NOMO-1 treated with dmso at 0.1 percent for 144 hours (cell line): ENCODE measurements around the gene TP53I3.
A peak's percentile ranks its signal among the peaks of the same experiment; 100 is the strongest.
"Not testable (repeated sequence)": the region's sequence is repeated elsewhere in the genome, so short reads cannot be mapped to it uniquely, and the experiment has no call there.

Experiments used
- DNase-seq: peaks from one replicate; lab custom pipeline; 2025; ENCODE audit not compliant: unreplicated experiment; lab: John Stamatoyannopoulos, UW

TP53I3 gene

GRCh38 chr2:24084386-24085199 is at the start of gene TP53I3:
TSS of gene TP53I3 (minus strand) at chr2:24084834. CDS start at chr2:24084326, 508 bp downstream.
- DNase-seq = no peak

DNA sequence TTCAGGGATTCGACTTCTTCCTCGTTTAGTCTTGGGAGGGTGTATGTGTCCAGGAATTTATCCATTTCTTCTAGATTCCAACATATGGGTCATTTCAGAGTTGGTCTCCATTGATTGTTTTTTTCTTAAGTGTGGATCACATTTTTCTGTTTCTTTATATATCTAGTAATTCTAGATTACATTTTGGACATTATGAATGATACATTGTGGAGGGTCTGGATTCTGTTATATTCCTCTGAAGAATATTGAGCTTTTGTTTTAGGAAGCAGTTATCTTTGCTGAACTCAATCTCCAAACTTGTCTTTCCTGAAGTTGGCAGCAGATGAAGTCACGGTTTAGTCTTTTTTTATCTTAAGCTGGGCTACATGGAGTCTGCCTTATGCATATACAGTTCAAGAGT is 47.9 kb upstream of the TP53I3 start:
- DNase-seq = no peak

- no peak for DNase-seq
Measured at GRCh38 chr2:24125956-24126355, 41.3 kb upstream of the TP53I3 start.

DNA sequence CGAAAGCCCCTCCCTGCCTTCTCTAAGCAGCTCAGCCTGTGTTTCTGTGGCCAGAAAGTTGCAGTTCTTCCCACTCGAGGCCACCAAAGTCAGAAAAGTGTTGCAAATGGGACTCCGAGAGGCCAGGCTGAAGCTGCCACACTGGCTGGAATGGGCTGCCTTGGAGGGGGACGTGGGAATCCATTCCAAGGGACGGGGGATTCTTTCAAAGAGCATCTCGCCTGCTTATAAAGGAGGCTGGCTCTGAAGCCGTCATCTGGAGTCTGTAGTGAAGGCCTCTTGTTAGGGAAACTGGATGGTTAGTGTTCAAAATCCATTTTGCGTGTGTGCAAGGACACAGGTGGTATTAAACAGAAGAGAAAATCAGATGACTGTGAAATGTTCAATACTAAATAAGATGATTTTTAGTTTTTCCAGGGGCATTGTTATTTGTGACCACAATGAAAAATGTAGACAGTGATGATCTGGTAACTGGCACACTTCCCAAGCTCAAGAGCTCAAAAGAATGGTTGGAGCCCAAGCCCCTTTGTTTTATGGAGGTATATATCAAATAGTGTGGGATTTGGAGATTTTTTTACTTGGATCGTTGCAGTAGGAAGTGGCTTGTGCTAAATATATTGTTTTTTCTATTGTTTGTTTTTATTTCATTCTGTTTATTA is 39.4 kb upstream of the TP53I3 start:
- DNase-seq = no peak

DNA sequence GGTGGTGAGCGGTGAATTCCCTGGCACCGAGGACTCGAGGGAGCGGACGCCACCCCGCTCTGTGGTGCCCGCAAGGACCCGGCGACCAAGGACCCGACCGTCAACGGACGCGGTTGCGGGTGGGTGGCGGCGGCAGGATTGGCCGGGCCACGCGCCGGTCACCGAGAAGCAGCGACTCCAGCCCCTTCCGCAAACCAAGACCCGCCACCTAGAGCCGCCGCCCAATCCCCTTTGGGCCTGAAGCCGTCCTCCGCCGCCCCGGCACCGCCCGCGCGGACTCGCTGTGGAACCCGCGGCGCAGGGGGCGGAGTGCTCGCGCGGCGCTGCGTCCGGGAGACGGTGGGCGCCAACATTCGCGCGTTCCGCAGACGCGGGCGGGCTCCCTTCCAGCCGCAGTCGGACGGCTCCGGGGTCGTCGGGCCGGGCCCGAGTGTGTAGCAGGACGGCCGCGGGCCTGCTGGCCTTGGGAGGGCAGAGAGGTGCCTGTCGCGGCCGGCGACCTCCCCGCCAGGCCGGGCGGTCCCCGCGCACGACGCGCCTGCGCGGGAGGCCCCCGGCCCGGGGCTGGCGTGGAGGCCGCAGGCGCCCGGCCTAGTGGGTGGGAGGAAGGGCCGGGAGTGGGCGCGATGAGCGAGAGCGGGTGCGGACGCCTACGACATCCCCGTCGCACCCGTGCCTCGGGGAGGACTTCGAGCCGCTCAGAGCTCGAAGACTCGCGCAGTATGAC is 38.7 kb upstream of the TP53I3 start, which contains the start of the genes FAM228B and PFN4:
FAM228B (plus strand) TSS at position 275 of the 727 bp plus-strand sequence. CDS start 893 bp downstream, outside the sequence.
PFN4 (minus strand) TSS at position 140 of the 727 bp plus-strand sequence. CDS start 799 bp downstream, outside the sequence.
- peak; percentile 86 for DNase-seq

DNA sequence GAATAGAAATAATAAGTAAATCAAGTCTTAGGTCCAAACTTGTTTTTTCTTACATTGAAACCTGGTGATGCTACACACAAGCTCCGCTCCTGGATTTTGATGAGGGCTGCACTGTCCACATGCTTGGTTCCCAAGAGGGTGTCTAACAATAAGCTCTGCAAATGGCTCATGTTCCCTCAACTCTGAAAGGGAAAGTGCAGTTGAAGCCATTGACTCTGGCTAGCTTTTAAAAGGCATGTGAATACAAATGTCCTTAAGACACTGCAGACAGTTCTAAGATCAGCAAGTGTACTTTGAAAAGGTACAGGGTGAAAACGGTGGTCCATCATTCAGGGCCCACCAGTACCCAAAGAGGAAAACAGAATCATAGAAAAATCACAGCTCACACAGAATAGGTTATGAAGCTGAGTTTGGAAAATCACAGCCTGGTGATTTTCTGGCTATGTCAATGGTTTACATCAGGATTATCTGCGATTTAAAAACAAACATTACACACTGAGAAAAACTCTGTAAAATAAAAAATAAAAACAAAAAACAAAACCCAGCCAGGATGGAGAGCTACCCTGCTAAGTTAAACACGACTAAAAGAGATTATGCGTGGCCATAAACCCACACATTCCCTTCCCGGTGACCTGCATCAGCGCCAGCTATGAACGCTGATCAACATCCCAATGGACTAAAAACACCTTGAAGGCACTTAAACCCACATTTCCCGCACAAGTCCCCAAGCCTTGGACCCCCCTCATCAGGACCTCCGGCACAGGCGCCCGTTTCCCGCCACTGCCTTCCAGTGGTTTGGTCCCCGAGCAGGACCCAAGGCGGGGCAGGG is 37.9 kb upstream of the TP53I3 start:
- DNase-seq = no peak

DNA sequence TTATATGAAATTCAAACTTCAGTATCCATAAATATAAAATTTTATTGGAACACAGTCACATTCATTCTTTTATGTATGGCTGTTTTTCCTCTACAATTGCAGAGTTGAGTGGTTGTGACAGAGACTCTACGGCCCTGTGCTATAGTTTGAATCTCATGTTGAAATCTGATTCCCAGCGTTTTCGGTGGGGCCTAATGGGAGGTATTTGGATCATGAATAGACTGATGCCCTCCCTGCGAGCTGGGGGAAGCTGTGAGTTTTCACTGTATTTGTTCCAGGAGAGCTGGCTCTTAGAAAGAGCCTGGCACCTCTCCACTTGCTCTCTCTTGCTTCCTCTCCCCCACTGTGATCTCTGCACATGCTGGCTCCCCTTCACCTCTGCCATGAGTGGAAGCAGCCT is 36.8 kb upstream of the TP53I3 start:
- no peak for DNase-seq

GRCh38 chr2:24121066-24121465 is 36.4 kb upstream of the TP53I3 start:
- no peak for DNase-seq

DNA sequence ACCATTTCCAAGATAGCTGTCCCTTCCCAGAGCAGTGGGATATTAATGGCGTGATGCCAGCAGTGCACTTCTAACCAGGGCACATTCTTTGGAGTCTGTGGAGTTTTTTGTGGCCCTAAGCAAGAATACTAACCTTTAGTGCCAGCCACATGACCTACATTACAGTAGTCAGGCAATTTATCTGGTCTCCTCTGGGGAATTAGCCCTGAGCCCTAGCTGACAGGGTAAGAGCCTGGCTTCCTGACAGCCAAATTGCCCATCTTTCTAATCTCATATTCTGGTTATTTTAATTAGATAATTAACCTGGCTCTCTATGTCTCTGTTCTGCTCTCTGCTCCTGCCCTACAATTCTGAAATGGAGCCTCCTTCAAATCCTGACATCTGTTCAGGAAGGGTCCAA is 33.3 kb upstream of the TP53I3 start:
- no peak for DNase-seq

GRCh38 chr2:24115057-24115456 is 30.4 kb upstream of the TP53I3 start:
- DNase-seq = no peak

DNA sequence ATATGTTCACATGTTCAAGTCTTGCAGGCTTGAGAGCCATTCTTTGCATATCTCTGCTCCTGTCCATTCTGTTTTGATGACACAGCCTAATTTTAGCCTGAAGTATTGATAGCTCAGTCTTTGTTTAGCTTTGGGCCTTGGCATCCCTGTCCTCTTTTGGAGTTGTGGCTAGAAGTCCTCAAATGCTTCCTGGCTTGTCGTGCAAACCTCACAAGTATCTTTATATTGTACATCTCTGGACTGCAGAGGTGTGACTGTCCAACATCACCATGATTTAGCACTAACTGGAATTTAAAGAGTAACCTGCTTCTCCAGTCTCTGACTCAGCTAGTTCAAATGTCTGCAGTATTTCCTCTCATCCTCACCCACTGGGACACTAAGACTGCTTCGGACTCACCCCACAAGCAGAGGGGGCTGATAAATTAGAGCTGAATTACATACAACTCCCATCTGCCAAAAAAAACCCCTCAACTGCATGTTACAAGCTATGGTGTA is 26.8 kb upstream of the TP53I3 start:
- no peak for DNase-seq

- no peak for DNase-seq
Measured at GRCh38 chr2:24110660-24111303, 26.1 kb upstream of the TP53I3 start.

DNA sequence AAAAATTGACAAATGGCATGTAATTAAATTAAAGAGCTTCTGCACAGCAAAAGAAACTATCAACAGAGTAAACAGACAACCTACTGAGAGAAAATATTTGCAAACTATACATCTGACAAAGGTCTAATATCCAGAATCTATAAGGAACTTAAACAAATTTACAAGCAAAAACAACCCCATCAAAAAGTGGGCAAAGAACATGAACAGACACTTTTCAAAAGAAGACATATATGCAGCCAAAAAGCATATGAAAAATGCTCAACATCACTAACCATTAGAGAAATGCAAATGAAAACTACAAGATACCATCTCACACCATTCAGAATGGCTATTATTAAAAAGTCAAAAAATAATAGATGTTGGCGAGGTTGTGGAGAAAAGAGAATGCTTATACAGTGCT is 24.8 kb upstream of the TP53I3 start:
- not testable (repeated sequence) for DNase-seq

DNA sequence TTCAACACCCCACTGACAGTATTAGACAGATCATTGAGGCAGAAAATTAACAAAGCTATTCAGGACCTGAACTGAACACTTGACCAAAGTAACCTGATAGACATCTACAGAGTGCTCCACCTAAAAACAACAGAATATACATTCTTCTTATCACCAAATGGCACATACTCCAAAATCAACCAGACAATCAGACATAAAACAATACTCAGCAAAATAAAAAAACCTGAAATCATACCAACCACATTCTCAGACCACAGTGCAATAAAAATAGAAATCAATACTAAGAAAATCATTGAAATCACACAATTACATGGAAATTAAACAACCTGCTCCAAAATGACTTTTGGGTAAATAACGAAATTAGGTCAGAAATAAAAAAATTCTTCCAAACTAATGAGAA is 22.7 kb upstream of the TP53I3 start:
- DNase-seq = no peak

DNA sequence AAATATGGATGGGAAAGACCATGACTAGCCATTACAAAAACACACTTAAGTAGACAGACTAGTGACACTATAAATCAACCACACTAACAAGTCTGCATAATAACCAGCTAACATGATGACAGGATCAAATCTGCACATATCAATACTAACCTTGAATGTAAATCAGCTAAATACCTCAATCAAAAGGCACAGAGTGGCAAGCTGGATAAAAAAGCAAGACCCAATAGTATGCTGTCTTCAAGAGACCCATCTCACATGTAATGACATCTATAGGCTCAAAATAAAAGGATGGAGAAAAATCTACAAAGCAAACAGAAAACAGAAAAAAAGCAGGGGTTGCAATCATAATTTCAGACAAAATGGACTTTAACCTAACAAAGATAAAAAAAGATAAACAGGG is 22.2 kb upstream of the TP53I3 start:
- no peak for DNase-seq

DNA sequence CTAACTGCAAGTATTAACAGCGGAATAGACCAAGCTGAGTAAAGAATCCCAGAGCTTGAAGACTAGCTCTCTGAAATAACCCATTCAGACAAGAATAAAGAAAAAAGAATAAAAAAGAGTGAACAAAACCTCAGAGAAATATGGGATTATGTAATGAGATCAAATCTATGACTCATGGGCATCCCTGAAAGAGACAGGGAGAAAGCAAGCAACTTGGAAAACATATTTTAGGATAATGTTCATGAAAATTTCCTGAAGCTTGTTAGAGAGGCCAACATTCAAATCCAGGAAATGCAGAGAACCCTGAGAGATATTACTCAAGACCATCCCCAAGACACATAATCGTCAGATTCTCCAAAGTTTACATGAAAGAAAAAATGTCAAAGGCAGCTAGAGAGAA is 21.2 kb upstream of the TP53I3 start:
- DNase-seq = no peak

DNA sequence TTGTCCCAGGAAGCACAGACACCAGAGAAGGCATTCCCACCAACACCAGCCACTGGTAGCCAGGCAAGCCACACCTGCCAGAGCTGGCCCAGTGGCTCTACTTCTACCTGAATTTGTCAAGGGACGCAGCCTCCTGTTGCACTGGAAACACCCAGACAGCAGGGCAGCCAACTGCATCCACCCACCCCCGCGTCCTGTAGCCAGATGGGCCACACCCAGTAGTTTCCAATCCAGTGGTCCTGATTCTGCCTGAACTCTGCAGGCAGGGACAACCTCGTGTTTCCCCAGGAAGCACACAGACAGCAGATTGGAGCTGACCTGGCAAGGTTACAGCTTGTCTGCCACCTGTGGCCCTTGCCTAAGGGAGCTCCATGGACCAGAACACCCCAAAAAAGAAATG is 20.3 kb upstream of the TP53I3 start:
- DNase-seq = no peak

DNA sequence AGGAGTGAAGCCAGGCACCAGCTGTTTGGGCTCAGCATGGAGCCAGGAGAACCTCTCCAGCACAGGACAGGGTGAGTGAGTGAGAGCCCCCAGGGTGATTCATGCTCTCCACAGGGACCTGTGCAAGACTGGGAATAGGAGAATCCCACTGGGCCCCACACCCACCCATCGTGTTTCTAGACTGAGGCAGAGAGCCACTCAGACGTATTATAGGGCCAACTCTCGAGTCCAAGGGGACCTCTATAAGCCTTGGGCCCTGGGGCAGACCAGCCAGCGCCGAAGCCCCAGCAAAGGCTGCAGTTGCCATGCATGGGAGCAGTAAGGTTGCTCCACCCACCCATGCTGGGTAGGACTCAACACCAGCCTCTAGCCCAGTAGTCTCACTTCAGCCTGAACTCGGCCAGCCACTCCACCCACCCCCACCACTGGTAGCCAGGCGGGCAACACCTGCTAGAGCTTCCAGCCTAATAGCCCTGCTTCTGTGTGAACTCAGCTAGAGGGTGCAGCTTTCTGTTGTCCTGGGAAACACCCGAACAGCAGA is 19.5 kb upstream of the TP53I3 start:
- no peak for DNase-seq

GRCh38 chr2:24102677-24103076 is 18.0 kb upstream of the TP53I3 start:
- DNase-seq = no peak

- no peak for DNase-seq
Measured at GRCh38 chr2:24101992-24102391, 17.4 kb upstream of the TP53I3 start.
